Activated CD8-positive, alpha-beta memory T cell treated with anti-CD3 and anti-CD28 coated beads, Interleukin-2, amount 50 U/mL, for 4 hours (primary cell): ENCODE results near the gene GLIPR2.
A peak's percentile ranks its signal among the peaks of the same experiment; 100 is the strongest.
"Not testable (repeated sequence)": the region's sequence is repeated elsewhere in the genome, so short reads cannot be mapped to it uniquely, and the experiment has no call there.

ENCODE experiments used
- DNase-seq: peaks from one replicate; pipeline ENCODE4 v3.0.0-alpha.2; 2020

Gene GLIPR2, protein sequence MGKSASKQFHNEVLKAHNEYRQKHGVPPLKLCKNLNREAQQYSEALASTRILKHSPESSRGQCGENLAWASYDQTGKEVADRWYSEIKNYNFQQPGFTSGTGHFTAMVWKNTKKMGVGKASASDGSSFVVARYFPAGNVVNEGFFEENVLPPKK

DNA sequence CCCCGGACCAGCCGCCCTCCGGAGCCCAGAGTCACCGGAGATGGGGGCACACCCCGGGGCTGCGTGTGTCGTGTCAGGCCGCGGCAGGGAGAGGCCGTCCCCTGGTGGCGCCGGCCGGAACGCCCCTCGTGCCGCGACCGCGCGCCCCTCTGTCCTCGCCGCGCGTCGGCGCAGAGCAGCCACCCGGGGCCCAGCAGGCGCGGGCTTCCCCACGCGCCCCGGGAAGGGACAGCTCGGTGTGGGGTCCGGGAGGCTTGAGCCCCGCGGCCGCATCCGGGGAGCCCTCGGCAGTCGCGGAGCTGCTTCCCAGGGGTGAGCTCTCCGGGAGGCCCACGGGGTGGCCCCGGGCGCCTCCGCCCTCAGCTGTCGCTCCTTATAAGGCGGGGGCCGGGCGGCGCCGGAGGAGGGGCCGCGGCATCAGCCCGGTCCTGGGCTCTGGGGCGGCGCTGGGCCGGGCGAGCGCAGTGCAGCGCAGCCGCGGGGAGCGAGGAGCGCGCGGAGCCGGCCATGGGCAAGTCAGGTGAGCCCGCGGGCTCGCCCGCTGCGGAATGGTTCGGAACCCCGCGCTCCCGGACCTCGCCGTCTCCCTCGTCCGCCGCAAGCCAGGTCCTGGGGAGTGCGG lies at the start of gene GLIPR2:
Gene GLIPR2, plus strand, starts transcription at position 462 of the 622 bp plus-strand sequence. Its CDS starts 46 bp downstream, at position 508.
- DNase-seq, result peak; percentile 77

DNA sequence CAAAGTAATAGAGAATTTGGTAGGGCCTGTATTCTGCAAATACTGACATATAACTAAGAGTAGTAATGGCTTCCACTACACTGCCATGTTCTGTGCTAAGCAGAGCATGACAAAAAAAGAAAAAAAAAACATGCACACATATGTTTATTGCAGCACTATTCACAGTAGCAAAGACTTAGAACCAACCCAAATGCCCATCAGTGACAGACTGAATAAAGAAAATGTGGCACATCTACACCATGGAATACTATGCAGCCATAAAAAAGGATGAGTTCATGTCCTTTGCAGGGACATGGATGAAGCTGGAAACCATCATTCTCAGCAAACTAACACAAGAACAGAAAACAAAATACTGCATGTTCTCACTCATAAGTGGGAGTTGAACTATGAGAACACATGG lies 49.5 kb upstream of the GLIPR2 start:
- DNase-seq, result not testable (repeated sequence)

DNA sequence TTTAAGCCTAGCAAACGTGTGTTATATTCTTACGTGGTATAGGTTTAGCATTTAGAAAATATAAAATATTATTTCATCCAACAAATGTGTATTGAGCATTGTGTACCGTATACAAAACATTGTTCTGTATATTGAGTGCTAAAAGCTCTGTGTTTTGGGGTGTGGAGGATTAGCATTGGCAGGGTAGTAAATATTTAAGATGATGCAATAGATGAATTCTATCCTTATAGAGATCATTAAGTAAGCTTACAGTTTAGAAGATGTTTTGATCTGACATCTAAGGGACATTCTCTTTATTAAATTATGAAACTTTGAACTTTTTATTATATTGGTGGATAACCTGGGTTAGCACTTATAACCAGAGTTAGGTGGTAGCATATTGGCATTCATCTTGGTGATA lies 48.5 kb upstream of the GLIPR2 start:
- no peak for DNase-seq

DNA sequence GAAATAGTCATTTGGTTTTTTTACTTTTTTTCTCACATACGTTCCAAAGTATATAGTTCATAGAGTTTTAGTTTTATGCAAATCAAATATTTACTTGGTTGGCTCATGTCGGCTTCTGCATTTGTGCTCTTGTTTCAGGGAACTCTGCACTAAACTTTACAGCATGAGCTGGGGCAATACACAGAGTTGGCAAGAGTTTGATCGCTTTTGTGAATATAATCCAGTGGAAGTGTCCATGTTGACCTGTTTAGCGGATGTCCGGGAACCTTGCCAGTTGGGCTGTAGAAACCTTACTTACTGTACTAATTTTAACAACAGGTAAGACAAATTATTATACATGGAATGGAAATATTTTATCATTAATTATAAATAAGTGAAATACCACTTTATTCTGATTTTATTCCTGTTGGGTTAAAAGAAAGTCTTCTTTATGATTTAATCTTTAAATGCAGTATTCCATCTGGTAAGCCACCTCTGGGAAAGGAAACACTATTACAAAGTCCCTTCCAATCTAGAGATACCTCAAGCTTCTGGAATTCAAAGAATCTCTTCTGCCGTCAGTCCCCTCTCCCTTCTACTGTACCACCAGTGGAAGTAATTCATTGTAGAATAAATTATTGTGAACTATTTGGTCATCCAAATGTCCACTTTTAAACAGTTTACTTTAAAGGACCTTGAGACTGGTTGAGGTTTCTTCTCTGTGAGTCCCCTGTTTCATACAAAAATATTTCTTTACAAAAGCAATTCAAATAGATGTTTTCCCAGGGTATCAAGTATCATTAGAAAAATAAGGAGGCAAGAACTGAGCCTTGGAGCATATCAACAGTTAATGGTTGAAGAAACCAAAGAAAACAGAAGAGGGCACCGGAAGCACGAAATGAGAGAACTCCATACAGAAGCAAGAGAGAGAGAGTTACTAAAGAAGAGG lies 45.2 kb upstream of the GLIPR2 start:
- DNase-seq, result no peak

DNA sequence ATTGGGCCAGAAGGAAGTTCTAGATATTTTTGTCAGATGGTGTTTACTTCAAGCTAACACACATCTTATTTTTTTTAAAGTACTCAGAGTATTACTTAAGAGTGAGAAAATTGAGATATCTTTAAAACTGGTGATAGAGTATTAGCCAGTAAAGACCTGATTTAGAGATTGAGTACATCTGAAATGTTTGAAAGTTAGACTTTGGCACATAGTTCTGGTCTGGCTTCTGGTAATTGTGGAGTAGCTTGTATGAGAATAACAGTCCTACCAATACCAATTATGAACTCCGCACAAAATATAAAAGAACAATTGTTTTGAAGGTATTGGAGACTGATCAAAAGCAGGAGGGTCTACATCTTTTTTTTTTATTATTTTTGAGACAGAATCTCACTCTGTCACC lies 44.5 kb upstream of the GLIPR2 start:
- DNase-seq, result no peak

DNA sequence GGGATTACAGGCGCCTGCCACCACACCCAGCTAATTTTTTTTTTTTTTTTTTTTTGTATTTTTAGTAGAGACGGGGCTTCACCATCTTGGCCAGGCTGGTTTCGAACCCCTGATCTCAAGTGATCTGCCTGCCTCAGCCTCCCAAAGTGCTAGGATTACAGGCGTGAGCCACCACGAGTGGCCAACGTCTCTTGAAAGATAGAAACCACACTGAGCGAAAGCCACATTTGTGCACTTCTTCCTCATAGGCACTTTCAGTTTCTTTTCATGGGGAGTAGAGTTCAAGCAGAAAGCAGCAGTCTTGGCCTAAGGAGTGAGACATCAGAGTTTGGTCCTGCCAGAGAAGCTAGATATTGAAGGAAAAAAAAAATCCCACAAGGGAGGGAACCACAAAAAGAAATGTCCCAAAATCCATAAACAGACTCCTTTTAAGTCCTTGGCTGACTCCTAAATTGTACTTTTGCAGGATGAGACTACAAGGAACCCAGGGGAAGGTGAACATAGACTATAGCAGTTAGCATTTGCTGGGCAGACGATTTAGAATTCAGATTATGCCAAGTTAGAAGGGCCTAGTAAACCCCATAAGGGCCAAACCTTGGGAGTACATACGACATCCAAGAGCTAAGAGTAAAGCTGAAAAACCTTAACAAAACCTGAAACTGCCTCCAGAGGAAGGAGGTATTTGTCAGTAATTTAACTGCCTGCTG lies 43.9 kb upstream of the GLIPR2 start:
- no peak for DNase-seq

DNA sequence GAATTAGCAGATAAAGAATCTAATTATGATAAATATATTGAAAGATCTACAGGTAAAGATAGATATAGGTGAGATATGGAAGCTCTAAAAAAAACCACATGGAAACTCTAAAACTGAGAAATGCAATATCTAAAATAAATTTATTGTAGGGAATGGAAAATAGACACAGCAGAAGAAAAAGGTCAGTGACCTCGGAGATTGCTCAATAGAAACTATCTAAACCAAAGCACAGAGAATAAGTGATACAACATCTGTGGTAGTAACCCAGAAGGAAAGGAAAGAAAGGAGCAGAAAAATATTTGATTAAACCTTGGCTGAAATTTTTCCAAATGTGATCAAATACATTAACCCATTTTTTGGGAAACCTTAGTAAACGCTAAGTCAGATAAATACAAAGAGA lies 43.1 kb upstream of the GLIPR2 start:
- DNase-seq, result no peak

DNA sequence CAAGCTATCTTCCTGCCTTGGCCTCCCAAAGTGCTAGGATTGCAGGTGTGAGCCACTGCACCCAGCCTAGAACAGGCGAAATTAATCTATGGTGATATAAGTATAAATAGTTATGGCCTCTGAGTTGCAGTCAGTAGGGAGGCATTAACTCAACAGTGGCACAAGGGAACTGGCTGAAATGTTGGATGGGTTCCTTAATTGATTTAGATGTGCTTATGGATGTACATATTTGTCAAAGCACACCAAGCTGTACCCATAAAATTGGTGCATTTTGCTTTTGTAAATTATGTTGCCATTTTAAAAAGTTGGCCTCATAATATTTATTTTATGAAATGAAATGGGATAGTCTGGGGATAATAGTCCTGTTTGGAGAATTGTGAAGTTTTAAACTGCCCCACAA lies 36.8 kb upstream of the GLIPR2 start:
- no peak for DNase-seq

DNA sequence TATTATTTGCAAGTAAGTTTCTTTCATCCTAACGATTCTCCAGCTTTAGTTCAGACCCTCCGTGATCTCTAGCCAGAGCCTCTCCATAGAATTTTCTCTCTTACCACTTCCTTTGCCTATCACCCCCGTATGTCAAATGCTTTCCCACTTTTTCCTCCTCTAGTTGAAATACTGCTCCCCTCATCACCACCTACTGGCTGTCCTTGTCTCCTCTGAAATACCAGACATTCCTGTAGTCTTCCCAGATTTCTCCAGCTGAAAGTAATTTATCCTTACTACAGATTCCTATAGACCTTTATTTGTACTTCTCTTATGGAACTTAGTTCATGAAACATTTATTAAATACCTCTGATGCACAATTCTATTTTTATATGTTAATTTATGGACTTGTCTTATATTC lies 36.0 kb upstream of the GLIPR2 start:
- no peak for DNase-seq

DNA sequence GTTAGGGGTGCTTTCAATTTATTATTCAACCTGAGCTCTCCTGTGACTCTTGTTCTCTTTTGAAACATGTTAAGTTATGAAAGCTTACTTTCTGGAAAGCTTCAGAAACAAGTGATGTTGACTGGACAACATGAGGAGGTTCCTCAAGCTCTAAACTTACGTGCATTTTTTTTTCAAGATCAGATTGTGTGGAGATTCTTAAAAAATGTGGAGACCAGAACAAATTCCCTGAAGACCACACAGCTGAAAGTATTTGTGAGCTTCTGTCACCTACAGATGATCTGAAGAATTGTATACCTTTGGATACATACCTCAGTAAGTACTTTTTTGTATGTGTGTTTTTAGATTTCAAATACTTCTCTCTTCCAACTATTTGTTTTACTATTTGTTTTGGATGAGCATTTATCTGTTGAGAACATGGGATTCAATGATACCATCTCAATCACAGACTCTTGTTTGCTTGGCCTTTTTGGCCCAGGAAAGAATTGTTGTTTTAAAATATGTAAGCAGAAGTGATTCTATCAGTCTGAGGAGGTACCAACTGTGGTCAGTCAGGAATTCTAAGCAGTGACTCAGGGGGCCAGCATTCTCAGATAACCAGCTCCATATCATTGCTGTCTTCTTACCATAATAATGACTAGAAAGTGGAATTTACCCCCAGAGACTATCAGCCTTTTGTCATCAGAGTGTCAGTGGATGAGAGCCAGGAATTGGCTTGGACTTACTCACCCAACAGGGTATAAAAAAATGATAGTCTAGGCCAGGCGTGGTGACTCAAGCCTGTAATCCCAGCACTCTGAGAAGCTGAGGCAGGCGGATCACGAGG lies 34.4 kb upstream of the GLIPR2 start:
- no peak for DNase-seq

DNA sequence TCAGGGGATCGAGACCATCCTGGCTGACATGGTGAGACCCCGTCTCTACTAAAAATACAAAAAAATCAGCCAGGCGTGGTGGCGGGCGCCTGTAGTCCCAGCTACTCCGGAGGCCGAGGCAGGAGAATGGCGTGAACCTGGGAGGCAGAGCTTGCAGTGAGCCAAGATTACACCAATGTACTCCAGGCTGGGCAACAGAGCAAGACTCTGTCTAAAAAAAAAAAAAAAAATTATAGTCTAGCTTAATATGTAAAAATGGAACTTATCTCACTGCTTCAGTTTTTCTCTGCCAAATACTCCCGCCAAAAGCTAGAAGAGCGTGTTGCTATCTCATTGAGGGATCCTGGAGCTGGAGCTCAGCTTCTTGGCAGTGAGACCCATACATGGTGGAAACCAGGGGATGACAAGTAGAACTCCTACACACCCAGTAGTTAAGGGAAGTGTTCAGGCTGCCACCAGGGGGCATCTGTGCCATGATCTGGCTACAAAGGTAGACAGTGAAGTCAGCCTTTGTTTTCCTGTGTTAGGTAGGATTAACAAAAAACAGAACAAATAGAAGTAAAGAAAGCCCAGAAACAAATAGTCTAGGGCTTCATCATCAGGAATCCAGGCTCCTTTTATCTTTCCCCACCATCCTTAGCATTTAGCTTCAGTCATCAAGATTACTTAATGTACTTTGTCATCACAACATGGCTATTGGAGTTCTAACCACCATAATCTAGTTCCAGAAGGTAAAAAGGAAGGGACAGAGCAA lies 33.6 kb upstream of the GLIPR2 start:
- DNase-seq, result peak; percentile 91

DNA sequence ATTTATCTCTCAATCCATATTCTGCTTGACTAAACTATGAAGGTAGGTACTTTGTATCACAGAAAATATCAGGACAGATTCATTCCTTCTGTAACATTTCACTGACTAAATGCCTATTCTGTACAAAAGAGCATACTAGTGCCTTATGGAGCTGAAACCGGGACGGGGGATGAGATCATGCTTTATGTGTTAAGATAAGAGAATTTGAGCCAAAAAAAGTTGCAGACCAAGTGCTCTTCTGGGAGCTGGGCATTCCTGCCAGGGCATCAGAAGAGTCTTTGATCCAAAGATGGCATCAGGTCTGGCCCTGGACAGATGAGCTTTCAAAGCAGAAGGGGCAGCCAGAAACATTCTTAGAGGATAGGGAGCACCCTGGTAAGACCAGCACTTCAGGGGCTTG lies 27.5 kb upstream of the GLIPR2 start:
- no peak for DNase-seq

DNA sequence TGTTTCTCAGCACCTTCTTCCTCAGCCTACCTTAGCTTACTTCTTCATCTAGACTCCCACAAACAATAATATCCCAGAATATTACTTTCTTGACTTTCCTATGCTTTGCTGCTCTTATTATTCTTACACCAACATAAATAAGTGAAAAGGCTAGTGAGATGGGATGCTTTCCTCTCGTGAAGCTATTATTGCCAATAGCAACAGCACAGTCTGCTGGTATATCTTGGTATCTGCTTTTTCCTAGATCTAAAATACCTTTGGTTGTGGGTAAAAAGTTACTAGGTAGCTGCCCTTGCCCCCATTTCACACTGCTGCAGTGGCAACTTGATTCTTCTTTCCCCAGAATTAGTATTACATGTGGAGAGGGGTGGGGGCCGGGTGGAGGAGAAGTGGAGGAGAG lies 26.1 kb upstream of the GLIPR2 start:
- DNase-seq, result no peak

DNA sequence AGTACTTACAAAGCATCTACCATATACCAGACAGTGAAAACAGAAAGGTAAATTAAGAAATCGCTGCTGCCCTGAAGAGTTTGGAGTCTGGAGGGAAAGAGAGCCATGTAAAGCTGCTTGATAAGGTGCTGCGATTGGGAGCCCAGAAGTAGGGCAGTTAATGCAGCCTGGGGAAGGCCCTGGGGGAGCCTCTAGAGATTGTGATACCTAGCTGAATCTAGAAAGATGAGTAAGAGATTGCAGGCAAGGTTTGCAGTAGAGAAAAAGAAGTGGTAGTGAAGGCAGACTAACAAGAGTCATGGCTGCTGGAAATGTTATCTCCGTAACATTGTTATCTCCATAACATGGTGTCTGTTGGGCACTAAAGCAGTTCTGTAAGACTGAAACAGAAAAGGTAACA lies 24.0 kb upstream of the GLIPR2 start:
- no peak for DNase-seq

DNA sequence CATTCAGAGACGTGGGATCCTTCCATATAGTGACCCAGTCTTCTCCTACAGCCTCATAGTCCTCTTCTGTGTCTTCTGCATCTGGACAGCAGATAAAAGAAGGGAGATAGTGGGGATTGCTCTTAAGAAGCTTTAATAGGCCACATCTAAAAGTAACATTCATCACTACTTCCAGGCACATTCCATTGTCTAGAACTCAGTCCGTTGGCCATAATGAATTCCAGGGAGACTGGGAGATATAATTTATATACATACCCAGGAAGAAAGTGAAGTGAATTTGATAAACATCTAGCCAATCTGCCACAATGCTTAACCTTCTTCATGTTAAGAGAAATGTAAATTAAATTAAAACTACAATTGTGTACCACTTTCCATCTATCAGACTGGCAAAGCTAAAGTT lies 22.5 kb upstream of the GLIPR2 start:
- DNase-seq, result no peak

DNA sequence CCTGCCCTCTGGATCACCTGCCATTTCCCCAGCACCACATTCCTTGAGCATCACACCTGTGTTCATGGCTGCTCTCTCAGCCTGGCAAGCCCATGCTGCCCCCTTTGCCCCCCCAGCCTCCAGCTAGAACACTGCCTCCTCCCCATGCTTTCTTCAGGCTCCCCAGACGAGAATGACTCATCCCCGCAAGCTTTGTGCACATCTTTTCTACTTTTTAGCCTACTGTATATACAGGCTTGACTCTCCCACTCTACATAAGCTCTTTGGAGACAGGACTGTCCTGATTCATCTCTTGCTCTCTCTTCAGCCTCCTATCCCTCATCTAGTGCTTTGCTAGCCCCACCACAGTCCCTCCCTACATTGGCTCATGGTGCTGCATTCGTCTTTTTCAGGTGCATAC lies 19.9 kb upstream of the GLIPR2 start:
- DNase-seq, result no peak

DNA sequence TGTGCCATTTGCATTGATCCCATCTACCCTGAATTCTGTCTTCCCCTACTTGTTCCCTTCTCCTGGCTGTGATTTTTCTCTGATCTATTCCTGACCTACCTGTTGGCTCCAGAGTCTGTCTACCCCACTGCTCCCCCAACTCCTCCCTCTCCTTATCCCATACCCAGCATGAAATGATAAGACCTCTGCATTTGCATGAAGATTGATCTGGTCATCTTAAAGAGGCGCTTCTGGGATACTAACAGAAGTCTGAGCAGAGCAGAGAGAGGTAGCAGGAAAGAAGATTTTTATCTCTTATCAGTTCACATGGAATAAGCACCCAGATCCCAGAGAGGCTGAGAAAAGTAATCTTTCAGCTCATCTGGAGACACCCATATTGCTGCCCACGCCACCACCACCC lies 18.3 kb upstream of the GLIPR2 start:
- no peak for DNase-seq

DNA sequence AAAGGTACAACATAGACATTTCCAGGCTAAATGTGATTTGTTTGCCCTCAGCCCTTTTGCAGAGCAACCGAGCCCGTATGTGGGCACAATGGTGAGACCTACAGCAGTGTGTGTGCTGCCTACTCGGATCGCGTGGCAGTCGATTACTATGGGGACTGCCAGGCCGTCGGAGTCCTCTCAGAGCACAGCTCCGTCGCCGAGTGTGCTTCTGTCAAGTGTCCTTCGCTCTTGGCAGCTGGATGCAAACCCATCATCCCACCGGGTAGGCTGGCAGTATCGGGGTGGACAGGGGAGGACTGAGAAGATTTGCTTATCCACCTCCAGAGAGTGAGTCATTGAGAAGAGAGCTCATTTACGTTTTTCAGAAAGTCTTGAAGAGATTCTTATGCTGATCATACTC lies 17.8 kb upstream of the GLIPR2 start:
- no peak for DNase-seq

DNA sequence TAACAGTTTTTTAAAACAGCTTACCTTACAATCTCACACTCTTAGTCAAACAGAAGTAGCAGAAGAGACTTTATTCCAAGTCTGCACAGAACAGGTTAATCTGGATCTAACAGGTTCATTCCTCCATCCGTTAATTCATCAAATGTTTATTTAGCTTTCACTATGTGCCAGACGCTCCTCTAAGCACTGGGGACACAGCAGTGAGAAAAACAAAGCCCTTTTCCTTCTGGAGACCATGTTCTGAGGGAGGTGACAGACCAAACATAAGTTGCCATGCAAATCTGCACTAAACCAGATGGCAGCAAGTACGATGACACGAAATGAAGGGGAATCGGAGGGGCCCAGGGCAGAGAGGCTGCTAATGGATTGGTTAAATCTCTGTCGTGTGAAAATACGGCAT lies 17.1 kb upstream of the GLIPR2 start:
- no peak for DNase-seq

DNA sequence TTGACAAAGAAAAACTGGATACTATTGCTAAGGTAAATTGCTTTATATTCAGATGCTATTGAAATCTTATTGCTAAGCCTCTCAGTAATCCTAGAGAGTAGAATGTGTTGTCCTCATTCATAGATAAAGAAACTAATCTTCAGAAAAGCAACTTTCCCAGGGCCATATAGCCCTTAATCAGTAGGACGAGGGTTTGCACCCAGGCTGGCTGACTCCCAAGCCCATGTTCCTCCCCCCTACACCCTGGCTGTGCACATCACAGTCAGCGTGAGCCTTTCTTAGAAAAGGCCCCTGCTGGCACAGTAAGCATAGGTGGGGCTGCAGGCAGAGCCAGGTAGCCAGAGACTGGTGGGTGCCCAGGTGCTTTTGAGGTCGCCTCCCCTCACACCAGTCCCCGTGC lies 15.8 kb upstream of the GLIPR2 start:
- no peak for DNase-seq

DNA sequence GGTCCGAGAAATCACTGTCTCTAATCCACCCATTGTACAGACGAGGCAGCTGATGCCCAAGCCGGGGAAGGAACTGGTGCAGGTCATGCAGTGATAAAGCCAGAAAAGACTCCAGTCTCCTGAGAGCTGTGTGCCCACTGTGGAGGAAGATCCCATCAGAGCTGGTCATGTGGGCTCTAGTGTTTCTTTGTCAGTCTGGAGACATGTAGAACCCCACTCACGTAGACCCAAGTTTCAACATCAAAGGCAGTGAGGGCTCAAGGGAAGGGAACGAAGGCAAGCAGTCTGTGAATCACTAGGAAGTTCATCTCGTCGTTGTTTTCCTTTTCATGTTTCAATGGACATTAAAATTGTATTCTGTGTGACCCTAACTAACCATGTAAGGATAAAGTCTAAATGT lies 14.6 kb upstream of the GLIPR2 start:
- no peak for DNase-seq

DNA sequence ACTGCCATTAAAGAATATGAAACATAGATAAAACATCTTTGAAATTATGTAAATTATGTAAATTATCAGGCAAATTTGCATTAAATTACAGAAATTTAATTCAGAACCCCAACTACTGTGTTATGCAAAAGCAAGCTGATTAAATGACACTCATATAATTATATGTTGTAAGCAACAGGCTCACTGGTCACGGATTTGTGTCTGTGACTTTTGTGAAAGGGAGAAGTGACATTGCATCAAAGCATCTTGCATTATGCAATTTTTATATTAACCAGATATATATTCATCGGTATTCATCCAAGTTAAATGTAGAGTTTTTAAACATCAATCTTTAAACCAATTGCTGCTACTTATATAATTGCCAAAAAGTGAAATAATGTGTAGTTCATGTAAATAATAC lies 13.0 kb upstream of the GLIPR2 start:
- no peak for DNase-seq
